Measurements from ENCODE around the gene DACH1.

- TF ChIP-seq CTCF (IDR thresholded peaks at IDR 0.05; ENCODE audit: insufficient read depth, low read length) = no peak
- TF ChIP-seq GABPA (IDR thresholded peaks at IDR 0.05; ENCODE audit: low read depth) = no peak
- TF ChIP-seq POLR2AphosphoS5 (IDR thresholded peaks at IDR 0.05; ENCODE audit: low read depth) = no peak
- TF ChIP-seq REST (IDR thresholded peaks at IDR 0.05; ENCODE audit: insufficient replicate concordance, low read depth) = no peak
Observed at GRCh38 chr13:71589032-71589431, 278.0 kb downstream of the DACH1 start.
